Loucy (cell line): Measurements from ENCODE around the gene GMPPB.

Experiments used
- H2AFZ ChIP-seq: fragments of 200-600 bp; sonication (generic); 2 replicates; pipeline ENCODE4 v1.6.0; 2016; ENCODE audit warnings: antibody characterized with exemption, mild to moderate bottlenecking, low read length, moderate library complexity
- H3F3A ChIP-seq: fragments of 200-600 bp; 2 replicates; pipeline ENCODE4 v1.6.0; 2016; ENCODE audit warnings: antibody characterized with exemption, low read depth, mild to moderate bottlenecking
- H3K27me3 ChIP-seq: fragments of 200-600 bp; sonication (generic); 2 replicates; pipeline ENCODE4 v1.6.1; 2014; ENCODE audit warnings: low read length, mild to moderate bottlenecking; ENCODE audit not compliant: insufficient read depth, poor library complexity, severe bottlenecking
- H3K36me3 ChIP-seq: fragments of 200-600 bp; sonication (generic); 2 replicates; pipeline ENCODE4 v1.6.1; 2016; ENCODE audit warnings: low read length; ENCODE audit not compliant: insufficient read depth
- H3K4me1 ChIP-seq: fragments of 200-600 bp; sonication (generic); 2 replicates; pipeline ENCODE4 v1.5.1; 2014; ENCODE audit warnings: low read length, mild to moderate bottlenecking; ENCODE audit not compliant: insufficient read depth, poor library complexity, severe bottlenecking
- H3K4me2 ChIP-seq: fragments of 200-600 bp; sonication (generic); 2 replicates; pipeline ENCODE4 v1.6.0; 2014; ENCODE audit warnings: antibody characterized with exemption, low read length, low read depth, mild to moderate bottlenecking; ENCODE audit not compliant: poor library complexity, severe bottlenecking
- H3K4me3 ChIP-seq: fragments of 200-600 bp; sonication (generic); 2 replicates; pipeline ENCODE4 v1.5.1; 2014; ENCODE audit warnings: low read length, mild to moderate bottlenecking, mixed read lengths; ENCODE audit not compliant: poor library complexity, severe bottlenecking
- H3K79me2 ChIP-seq: fragments of 200-600 bp; sonication (generic); 2 replicates; pipeline ENCODE4 v1.6.1; 2014; ENCODE audit warnings: low read length; ENCODE audit not compliant: insufficient read depth
- H3K9ac ChIP-seq: fragments of 200-600 bp; sonication (generic); 2 replicates; pipeline ENCODE4 v1.6.0; 2014; ENCODE audit warnings: mild to moderate bottlenecking, low read depth, low read length, moderate library complexity; ENCODE audit not compliant: poor library complexity, severe bottlenecking
- H3K9me2 ChIP-seq: fragments of 200-600 bp; sonication (generic); replicated peaks from 2 replicates; pipeline ENCODE4 v1.6.1; 2016; ENCODE audit warnings: low read depth, low read length, mixed read lengths
- H3K9me3 ChIP-seq: fragments of 200-600 bp; sonication (generic); 2 replicates; pipeline ENCODE4 v1.6.1; 2014; ENCODE audit warnings: mild to moderate bottlenecking, antibody characterized with exemption, low read length, low read depth; ENCODE audit not compliant: insufficient read depth
- H4K20me1 ChIP-seq: fragments of 200-600 bp; sonication (generic); 2 replicates; pipeline ENCODE4 v1.6.0; 2014; ENCODE audit warnings: antibody characterized with exemption, low read length, mild to moderate bottlenecking; ENCODE audit not compliant: insufficient read depth, poor library complexity, severe bottlenecking
- CTCF ChIP-seq: fragments of 200-600 bp; sonication (generic); conservative IDR thresholded peaks from 2 replicates; pipeline ENCODE4 v1.5.1; 2014; ENCODE audit warnings: mild to moderate bottlenecking, antibody characterized with exemption, low read length
- EZH2phosphoT487 ChIP-seq: fragments of 200-600 bp; IDR thresholded peaks from 2 replicates; pipeline ENCODE4 v1.6.1; 2018; ENCODE audit warnings: antibody characterized with exemption, mild to moderate bottlenecking, moderate library complexity, borderline replicate concordance

The GMPPB gene

DNA sequence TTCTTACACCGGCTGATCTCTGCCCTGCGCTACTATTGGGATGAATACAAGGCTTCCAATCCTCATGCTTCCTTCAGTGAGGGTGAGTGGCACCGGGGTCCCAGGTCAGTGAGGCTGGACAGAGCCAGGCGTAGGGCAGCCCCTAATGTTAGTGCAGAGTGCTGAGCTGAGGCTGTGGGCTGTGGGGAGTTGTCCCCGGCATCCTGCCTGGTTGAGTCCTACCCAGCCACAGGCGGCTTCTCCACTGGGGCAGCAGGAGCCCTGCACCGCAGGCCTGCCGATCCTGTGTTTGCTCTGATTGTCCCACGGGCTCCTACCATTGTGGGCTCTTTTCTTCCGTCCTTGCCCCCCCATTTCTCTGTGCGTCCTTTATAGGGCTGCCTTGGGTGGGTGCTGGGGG, 21.1 kb downstream of the GMPPB start:
- peaks cover 3% of the 10 kb centered on the region for H3K4me1 ChIP-seq
- TF ChIP-seq CTCF (no peak), EZH2phosphoT487 (no peak)
- H3K9ac ChIP-seq: no peak overlapping the region
- H3K4me3 ChIP-seq: no peak overlapping the region
- H3K4me2 ChIP-seq: no peak overlapping the region
- H3F3A ChIP-seq: no peaks in the 10 kb centered on the region
- no peaks in the 10 kb centered on the region; the same call in 1 of the 2 replicates for H3K36me3 ChIP-seq
- no peak overlapping the region for H2AFZ ChIP-seq
- no peaks in the 10 kb centered on the region for H3K79me2 ChIP-seq
- H4K20me1 ChIP-seq: no peaks in the 10 kb centered on the region
- no peaks in the 10 kb centered on the region for H3K27me3 ChIP-seq
- H3K9me2 ChIP-seq: no peaks in the 10 kb centered on the region
- no peaks in the 10 kb centered on the region for H3K9me3 ChIP-seq

GRCh38 chr3:49701388-49702077, 22.2 kb downstream of the GMPPB start:
- Histone ChIP-seq H4K20me1 (no peaks in the 10 kb centered on the region), H3K79me2 (no peaks in the 10 kb centered on the region), H3K4me3 (no peak overlapping the region), H2AFZ (no peak overlapping the region), H3F3A (no peaks in the 10 kb centered on the region), H3K36me3 (no peaks in the 10 kb centered on the region; the same call in 1 of the 2 replicates), H3K4me1 (no peaks in the 10 kb centered on the region), H3K9me3 (no peaks in the 10 kb centered on the region), H3K4me2 (no peak overlapping the region), H3K27me3 (no peaks in the 10 kb centered on the region), H3K9me2 (no peaks in the 10 kb centered on the region), H3K9ac (no peak overlapping the region)
- TF ChIP-seq EZH2phosphoT487 (no peak), CTCF (peak; percentile 64)

DNA sequence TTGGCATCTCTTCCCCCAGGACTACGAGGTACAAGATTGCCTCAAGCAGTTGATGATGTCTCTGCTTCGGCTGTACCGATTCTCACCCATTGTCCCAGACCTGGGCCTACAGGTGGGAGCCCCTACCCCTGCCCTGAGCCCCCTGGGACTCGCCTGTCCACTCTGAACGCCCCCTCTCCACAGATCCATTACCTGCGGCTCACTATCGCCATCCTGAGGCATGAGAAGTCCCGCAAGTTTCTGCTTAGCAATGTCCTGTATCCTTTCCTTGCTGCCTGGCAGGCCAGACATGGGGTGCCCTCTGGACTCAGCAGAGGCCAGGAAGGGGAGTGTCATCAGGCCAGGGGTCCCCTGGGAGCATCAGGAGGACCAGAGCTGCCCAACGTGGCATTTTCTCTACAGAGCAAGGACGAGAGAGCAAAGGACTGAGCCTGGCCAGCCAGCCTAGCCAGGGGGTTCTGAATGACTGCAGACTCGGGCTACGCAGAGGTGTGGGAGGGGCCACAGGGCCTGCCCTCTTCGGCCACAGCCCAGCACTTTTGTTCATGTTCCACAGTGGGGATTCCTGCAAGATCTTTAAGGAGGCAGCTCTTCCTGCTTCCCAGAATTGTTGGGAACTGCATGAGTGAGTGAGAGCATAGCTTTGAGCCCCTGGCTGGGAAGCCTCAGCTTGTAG, 23.2 kb downstream of the GMPPB start:
- Histone ChIP-seq H3K9ac (no peak overlapping the region), H3K79me2 (no peaks in the 10 kb centered on the region), H3K4me2 (no peak overlapping the region), H3F3A (no peaks in the 10 kb centered on the region), H3K4me3 (no peak overlapping the region), H2AFZ (no peak overlapping the region), H3K9me3 (no peaks in the 10 kb centered on the region), H3K9me2 (no peaks in the 10 kb centered on the region), H3K4me1 (no peaks in the 10 kb centered on the region), H3K36me3 (no peaks in the 10 kb centered on the region; the same call in 1 of the 2 replicates), H3K27me3 (no peaks in the 10 kb centered on the region), H4K20me1 (no peaks in the 10 kb centered on the region)
- TF ChIP-seq CTCF: peak; percentile 48; the same call in 1 of the 2 replicates
- TF ChIP-seq EZH2phosphoT487: no peak
